Thoracic aorta (tissue), 2 donors: ENCODE data around the gene TCEAL4. TPM values are rescaled to one million over a fixed set of nuclear protein-coding genes. Genes with fewer than 3 reads are reported as not detected.
A peak's percentile ranks its signal among the peaks of the same experiment; 100 is the strongest.

ENCODE experiments used
- ATAC-seq: fragments of 150-250 bp; one replicate; pipeline ENCODE4 v1.8.0; 2017; ENCODE audit warnings: low read depth; ENCODE audit not compliant: insufficient number of reproducible peaks, low FRiP score
- DNase-seq: peaks from one replicate; pipeline ENCODE4 v3.0.0-alpha.2; 2020; ENCODE audit warnings: low spot score
- H3K27ac ChIP-seq, 2 donors: fragments of 200-600 bp; sonication (generic); 1 replicate in 1 of 2; 2 replicates in 1 of 2; pipeline ENCODE4 v1.5.1; 2016; ENCODE audit warnings: mild to moderate bottlenecking in 2 of 2, moderate library complexity in 2 of 2
- H3K27me3 ChIP-seq: fragments of 200-600 bp; sonication (generic); replicated peaks from 2 replicates; pipeline ENCODE4 v1.6.0; 2016; ENCODE audit warnings: mild to moderate bottlenecking; ENCODE audit not compliant: insufficient read depth
- H3K36me3 ChIP-seq: fragments of 200-600 bp; sonication (generic); one replicate; pipeline ENCODE4 v1.5.1; 2016
- H3K4me1 ChIP-seq, 2 donors: fragments of 200-600 bp; sonication (generic); 1 replicate in 1 of 2; 2 replicates in 1 of 2; pipeline versions ENCODE4 v1.5.1 to v1.6.0; 2016; ENCODE audit warnings: low read depth in 2 of 2, mild to moderate bottlenecking in 1 of 2; ENCODE audit not compliant: control insufficient read depth in 1 of 2
- H3K4me3 ChIP-seq: fragments of 200-600 bp; sonication (generic); 2 replicates; pipeline ENCODE4 v1.5.1; 2016; ENCODE audit warnings: mild to moderate bottlenecking
- H3K9me3 ChIP-seq: fragments of 200-600 bp; sonication (generic); 2 replicates; pipeline ENCODE4 v1.5.1; 2016
- CTCF ChIP-seq: fragments of 200-600 bp; sonication (generic); IDR thresholded peaks from one replicate; pipeline ENCODE4 v1.5.1; 2019; ENCODE audit warnings: antibody characterized with exemption
- total RNA-seq, 2 donors: library from RNA; depleted of rRNA; stranded (reverse); fragments of >200 nt; gene quantifications; one replicate each; pipeline versions ENCODE4 v1.1.0 to v1.2.3, GENCODE V29; 2016

TCEAL4 gene
- total RNA-seq, 2 donors from 2014 or later = 334 to 386 TPM

GRCh38 chrX:103539695-103540094, 45.6 kb upstream of the TCEAL4 start:
- Histone ChIP-seq H3K9me3 (no peaks in the 10 kb centered on the region), H3K36me3 (no peaks in the 10 kb centered on the region), H3K27me3 (no peaks in the 10 kb centered on the region), H3K4me1 (peaks cover 24 to 55% of the 10 kb centered on the region in 2 donors), H3K27ac (peak overlapping the region; percentile 93 to 96), H3K4me3 (no peak overlapping the region)
- no peak for TF ChIP-seq CTCF
- ATAC-seq = no peak
- no peak for DNase-seq

GRCh38 chrX:103540145-103540544, 45.2 kb upstream of the TCEAL4 start:
- Histone ChIP-seq H3K27ac (peak overlapping the region; percentile 93 to 96), H3K4me3 (no peak overlapping the region), H3K9me3 (no peaks in the 10 kb centered on the region), H3K27me3 (no peaks in the 10 kb centered on the region), H3K36me3 (no peaks in the 10 kb centered on the region), H3K4me1 (peaks cover 24 to 51% of the 10 kb centered on the region in 2 donors)
- DNase-seq (no peak), ATAC-seq (no peak)
- no peak for TF ChIP-seq CTCF

- no peak overlapping the region for H3K4me3 ChIP-seq
- H3K27me3 ChIP-seq = no peaks in the 10 kb centered on the region
- no peak for TF ChIP-seq CTCF
- H3K36me3 ChIP-seq = no peaks in the 10 kb centered on the region
- peak overlapping the region in 1 of 2 donors; percentile 38 for H3K27ac ChIP-seq
- no peaks in the 10 kb centered on the region for H3K9me3 ChIP-seq
- DNase-seq (no peak), ATAC-seq (no peak)
- H3K4me1 ChIP-seq = no peaks in the 10 kb centered on the region
Measured at GRCh38 chrX:103549916-103550315, 35.4 kb upstream of the TCEAL4 start.

GRCh38 chrX:103550415-103551051, 34.8 kb upstream of the TCEAL4 start:
- peak overlapping the region in 1 of 2 donors; percentile 38 for H3K27ac ChIP-seq
- H3K27me3 ChIP-seq = no peaks in the 10 kb centered on the region
- ATAC-seq (no peak), DNase-seq (no peak)
- no peaks in the 10 kb centered on the region for H3K4me1 ChIP-seq
- no peak overlapping the region for H3K4me3 ChIP-seq
- H3K9me3 ChIP-seq = no peaks in the 10 kb centered on the region
- TF ChIP-seq CTCF = no peak
- H3K36me3 ChIP-seq = no peaks in the 10 kb centered on the region

- DNase-seq = no peak
- H3K27ac ChIP-seq = no peak overlapping the region
Measured at GRCh38 chrX:103552236-103552635, 33.1 kb upstream of the TCEAL4 start.

More at GRCh38 chrX:103552236-103552635, 33.1 kb upstream of the TCEAL4 start:
- Histone ChIP-seq H3K9me3 (no peaks in the 10 kb centered on the region), H3K4me1 (no peaks in the 10 kb centered on the region), H3K4me3 (no peak overlapping the region), H3K27me3 (no peaks in the 10 kb centered on the region), H3K36me3 (no peaks in the 10 kb centered on the region)
- no peak for ATAC-seq
- TF ChIP-seq CTCF = no peak
